Stimulated activated CD4-positive, alpha-beta T cell treated with anti-CD3 and anti-CD28 coated beads, Interleukin-2, amount 100 ng/mL, for 24 hours (primary cell): ENCODE results near the gene HOXB13.

ENCODE experiments used
- DNase-seq, 2 donors: peaks; one replicate each; pipeline ENCODE4 v3.0.0-alpha.2; 2020

Gene HOXB13

DNA sequence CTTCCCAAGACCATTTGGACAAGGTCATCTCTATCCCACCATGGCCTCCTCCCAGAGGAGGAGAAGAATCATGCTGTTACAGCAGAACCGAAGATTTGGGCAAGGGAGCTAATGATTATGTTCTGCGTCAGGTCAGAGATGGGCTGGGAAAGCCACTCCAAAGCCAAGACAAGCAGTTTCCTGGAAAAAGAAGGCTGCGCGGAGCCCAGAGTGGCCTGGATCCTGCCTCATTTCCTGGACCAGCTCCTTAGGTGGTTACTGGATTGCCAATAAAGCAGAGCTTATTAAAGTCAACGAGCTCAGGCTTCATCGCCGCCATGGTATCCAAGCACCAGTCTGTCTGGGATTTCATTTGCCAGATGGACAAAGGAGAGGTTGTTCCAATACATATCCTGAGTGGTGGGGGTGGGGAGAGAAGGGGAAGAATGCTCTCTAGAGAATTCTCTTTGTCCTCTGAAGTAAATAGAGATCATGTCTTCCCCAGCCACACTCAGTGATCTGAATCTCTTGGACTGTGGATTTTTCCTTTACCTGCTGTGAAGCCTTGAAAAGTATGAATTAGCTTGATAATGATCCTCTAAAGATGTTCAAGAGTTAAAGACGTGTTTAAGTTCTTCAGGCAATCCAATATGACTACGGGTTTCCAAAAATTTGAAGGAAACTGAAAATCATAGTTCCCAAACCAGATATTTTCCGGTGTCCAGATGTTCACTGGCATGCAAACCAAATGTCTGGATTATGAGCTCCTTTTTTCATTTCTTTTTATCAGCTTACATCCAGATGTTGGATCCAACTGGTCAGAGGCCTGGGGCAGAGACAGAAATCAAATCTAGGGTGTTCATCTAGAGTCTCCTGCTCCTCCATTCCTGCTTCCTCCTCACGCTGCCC, 23.9 kb downstream of the HOXB13 start:
- DNase-seq: no peak

- DNase-seq: no peak
These were observed 26.6 kb downstream of the HOXB13 start for GRCh38 chr17:48701864-48702532.

DNA sequence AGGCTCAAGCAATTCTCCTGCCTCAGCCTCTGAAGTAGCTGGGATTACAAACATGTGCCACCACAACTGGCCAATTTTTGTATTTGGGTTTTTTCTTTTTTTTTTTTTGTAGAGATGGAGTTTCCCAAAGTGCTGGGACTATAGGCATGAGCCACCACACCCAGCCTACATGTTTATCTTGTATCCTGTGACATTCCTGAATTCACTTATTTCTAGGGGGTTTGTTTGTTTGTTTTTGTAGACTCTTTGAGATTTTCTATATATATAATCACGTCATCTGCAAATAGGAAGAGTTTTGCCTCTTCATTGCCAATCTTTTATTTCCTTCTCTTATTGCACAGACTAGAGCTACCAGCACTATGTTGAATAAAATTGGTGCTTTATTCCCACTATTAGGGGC, 35.4 kb downstream of the HOXB13 start:
- DNase-seq: no peak

DNA sequence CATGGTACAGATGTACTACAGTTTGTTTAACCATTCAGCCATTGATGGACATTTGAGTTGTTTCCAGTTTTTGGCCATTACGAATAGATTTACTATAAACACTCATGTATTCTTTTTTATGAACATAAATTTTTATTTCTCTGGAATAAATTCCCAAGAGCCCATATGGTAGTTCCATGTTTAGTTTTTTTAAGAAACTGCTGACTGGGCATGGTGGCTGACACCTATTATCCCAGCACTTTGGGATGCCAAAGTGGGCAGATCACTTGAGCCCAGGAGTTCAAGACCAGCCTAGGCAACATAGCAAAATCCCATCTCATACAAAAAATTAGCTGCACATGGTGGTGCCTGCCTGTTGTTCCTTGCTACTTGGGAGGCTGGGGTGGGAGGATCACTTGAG, 36.5 kb downstream of the HOXB13 start:
- DNase-seq: no peak

DNA sequence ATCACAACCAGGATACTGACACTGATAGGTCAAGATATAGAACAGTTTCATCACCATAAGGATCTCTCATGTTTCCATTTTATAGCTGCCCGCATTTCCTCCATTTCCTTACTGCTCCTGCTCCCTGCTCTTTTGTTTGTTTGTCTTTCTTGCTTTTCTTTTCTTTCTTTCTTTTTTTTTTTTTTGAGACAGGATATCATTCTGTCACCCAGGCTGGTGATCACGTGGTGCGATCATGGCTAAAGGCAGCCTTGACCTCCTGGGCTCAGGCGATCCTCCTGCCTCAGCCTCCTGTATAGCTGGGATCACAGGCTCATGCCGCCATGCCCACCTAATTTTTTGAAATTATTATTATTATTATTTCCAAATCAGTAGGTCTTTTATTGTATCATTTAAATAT, 37.9 kb downstream of the HOXB13 start:
- no peak for DNase-seq

DNA sequence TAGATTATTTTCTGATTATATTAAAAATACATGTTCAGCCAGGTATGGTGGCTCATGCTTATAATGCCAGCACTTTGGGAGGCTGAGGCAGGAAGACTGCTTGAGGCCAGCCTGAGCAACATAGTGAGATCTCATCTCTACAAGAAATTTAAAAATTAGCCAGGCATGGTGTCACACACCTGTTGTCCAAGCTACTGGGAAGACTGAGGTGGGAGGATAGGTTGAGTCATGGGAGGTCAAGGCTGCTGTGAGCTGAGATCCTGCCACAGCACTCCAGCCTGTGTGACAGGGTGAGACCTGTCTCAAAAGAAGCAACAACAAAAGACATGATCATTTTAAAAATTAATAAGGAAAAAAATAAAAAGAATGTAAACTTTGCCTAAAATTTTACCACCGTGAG, 46.9 kb downstream of the HOXB13 start:
- no peak for DNase-seq

- DNase-seq: no peak
These were observed 49.0 kb downstream of the HOXB13 start for GRCh38 chr17:48679385-48680096.

GRCh38 chr17:48678141-48678971, 50.2 kb downstream of the HOXB13 start:
- peak; percentile 77 to 81 for DNase-seq

DNA sequence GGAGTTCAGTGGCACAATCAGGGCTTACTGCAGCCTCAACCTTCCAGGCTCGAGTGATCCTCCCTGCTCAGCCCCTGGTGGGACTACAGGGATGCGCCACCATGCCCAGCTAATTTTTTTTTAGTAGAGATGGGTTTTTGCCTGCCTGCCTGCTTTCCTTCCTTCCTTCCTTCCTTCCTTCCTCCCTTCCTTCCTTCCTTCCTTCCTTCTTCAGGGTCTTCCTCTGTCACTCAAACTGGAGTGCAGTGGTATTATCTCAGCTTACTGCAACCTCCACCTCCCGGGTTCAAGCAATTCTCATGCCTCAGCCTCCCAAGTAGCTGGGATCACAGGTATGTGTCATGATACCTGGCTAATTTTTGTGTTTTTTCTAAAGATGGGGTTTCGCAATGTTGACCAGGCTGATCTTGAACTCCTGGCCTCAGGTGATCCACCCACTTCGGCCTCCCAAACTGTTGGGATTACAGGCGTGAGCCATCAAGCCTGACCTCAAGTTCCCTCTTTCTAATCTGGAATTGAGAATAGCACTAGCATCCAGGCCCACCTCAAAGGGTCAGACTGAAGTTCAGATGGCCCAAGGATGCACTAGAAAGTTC, 51.5 kb downstream of the HOXB13 start:
- no peak for DNase-seq
